Astrocyte (in vitro differentiated cells and primary cell): Measurements from ENCODE around the gene USF3.

Experiments used
- EZH2 ChIP-seq: IDR thresholded peaks from 2 replicates; pipeline ENCODE4 v1.6.1; 2012; ENCODE audit warnings: mild to moderate bottlenecking, low read length, inconsistent platforms; ENCODE audit not compliant: insufficient read depth
- TF ChIP-seq, protein P1 (sequence below): IDR thresholded peaks from 2 replicates; pipeline ENCODE4 v1.5.1; 2011; ENCODE audit warnings: low read depth, mild to moderate bottlenecking, inconsistent platforms, low read length, moderate library complexity; ENCODE audit not compliant: insufficient read depth

DNA sequence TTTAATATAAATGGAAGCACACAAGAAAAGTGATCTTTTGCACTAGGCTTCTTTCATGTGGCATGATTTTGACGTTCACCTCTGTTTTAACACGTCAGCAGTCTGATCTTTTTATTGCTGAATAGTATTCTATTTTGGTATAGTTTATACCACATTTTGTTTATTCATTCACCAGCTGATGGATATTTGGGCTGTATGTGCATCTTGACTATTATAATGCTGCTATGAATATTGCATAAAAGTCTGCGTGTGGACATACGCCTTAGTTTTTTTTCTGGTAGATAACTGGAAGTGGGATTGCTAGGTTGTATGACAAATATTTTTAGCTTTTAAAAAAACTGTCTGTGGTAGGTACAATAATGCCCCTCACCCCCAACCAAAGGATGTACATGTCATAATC is 35.3 kb upstream of the USF3 start:
- TF ChIP-seq, protein P1, sequence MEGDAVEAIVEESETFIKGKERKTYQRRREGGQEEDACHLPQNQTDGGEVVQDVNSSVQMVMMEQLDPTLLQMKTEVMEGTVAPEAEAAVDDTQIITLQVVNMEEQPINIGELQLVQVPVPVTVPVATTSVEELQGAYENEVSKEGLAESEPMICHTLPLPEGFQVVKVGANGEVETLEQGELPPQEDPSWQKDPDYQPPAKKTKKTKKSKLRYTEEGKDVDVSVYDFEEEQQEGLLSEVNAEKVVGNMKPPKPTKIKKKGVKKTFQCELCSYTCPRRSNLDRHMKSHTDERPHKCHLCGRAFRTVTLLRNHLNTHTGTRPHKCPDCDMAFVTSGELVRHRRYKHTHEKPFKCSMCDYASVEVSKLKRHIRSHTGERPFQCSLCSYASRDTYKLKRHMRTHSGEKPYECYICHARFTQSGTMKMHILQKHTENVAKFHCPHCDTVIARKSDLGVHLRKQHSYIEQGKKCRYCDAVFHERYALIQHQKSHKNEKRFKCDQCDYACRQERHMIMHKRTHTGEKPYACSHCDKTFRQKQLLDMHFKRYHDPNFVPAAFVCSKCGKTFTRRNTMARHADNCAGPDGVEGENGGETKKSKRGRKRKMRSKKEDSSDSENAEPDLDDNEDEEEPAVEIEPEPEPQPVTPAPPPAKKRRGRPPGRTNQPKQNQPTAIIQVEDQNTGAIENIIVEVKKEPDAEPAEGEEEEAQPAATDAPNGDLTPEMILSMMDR = no peak
- no peak for TF ChIP-seq EZH2
